NOMO-1 (cell line): ENCODE measurements around the gene NPAS3.

Experiments
- DNase-seq, 2 experiments: peaks; one replicate each; lab custom pipeline; 2025; ENCODE audit not compliant: unreplicated experiment in 2 of 2; lab: John Stamatoyannopoulos, UW

The NPAS3 gene

DNA sequence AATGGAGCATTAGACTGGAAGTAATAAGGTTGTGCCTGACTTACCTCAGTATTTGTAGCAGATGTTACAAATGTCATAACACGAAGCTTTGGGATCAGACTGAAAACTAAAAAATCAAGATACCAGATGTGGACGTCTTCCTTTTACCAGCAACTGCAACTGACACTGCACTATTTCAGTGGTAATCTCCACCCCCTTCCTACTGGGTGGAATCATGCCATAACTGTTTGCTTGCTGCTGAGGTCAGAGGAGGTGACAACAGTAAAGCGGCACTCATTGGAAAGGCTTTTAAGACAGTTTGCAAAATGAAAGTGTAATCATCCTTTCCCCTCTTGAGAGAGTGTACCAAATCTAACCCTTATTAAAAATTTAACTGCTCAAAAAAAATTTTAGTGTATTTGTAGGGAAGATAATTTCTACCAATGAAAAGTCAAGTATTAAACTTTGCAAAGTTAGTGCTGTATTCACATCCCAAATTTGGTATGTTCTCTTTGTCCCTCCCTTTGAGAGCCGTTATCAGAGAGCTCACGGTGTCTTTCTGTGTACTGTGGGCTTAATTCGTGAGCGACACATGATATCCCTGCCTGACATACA is 420.7 kb downstream of the NPAS3 start:
- DNase-seq, result no peak

DNA sequence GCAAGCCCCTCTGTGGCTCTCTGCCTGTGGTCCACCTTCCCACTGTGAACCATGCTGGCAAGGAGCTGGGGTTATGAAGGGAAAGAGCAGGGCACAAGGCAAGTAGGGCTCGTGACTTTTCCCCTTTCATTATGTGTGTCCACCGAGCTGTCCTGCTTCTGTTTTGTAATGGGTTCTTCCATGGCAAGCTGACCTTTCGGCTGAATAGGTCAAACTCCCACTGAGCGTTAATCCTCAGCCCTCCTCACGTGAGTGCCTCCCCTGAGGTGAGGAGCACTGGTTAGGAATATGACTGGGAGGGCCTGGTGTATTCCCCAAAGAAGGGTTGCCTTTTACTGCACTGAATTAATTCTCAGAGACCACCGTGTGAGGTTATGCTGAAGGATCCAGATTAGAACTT is 424.3 kb downstream of the NPAS3 start:
- DNase-seq, result no peak

- DNase-seq, result no peak
These were observed 425.0 kb downstream of the NPAS3 start for GRCh38 chr14:33363682-33364081.

DNA sequence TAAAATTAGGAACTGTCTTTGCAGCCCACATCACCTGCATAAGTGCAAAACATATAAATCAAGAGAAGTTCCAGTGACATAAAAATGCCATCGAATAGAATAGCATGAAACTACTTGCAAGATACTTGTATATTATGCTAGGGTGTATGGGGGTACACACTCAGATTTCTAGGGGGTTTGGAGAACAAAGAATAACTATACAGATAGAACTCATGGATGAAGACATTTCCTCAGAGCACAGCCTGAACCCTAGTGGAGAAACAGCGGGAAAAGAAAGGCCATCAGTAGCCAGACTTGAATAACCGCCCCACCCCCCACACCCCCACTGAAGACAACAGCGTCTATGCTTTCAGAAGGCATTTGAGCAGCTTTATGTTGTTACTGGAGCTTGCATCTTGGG is 425.8 kb downstream of the NPAS3 start:
- no peak for DNase-seq

GRCh38 chr14:33369041-33369440 is 430.4 kb downstream of the NPAS3 start:
- no peak for DNase-seq

DNA sequence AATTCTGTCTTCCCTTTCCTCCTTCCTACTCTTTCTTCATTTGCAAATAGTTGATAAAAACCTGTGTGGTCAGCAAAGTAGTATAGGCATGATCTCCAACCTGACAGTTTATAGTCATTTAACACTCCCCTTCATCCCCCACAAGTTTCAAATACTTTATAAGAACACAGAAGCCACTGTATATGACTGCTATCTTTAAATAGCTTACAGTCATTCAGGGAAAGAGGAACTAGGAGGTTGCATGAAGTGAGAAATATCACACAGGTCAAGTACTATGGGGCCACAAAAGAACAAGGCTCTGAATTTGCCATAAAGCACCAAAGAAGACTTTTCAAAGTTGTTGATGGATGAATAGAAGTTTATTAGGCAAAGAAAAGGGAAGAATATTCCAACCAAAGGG is 431.3 kb downstream of the NPAS3 start:
- DNase-seq, result no peak

DNA sequence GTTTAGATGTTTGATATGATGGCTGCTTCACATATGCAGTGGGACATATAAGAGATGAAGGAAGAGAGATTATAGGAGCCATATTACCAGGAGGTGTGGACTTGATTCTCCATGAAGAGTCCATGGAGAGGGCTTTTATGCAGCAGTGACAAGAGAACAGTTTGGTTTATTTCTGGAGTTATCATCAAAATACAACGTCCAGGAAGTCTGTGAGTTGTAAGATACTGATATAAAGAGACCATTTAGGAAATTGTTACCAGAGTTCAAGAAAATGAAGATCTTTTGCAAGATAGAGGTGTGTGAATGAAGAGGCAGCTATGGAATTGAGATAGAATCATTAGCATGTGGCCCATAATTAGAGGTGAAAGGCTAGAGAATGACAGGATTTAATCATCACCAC is 431.7 kb downstream of the NPAS3 start:
- no peak for DNase-seq

DNA sequence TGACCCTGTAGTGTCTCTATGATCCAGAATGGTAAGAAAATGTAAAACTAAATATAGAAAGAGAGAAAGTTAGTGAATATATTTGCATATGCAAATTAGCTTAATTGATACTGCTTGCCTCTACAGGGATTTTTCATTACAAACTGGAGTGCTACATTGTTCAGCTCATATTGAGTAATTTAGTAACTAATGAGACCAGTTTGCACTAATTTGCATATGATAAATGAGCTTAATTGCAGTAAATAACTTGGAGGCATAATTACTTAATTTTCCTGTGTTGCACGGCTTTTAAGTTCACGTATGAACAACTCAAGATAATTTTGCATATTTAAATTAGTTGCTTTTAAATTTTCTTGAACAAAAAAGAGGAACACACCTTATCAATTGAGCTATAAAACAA is 436.5 kb downstream of the NPAS3 start:
- no peak for DNase-seq

- DNase-seq, result no peak
These were observed 437.1 kb downstream of the NPAS3 start for GRCh38 chr14:33375786-33376185.

DNA sequence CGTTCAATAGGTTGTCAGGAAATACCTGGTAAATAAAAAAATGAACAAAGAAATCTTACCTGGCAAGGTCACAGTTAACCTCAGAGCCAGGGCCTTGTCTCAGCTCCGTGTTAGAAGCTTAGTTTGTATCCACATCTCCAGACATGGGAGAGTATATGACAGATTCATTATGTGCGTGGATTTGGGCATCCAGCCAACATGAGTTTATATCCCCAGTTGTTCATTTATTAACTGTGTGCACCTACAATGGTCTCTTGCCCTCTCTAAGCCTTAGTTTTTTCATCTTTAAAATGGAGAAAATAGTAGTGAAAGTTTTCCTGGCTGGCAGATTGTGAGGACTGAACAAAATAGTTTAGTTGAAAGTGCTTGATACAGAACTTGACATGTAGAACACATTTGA is 437.8 kb downstream of the NPAS3 start:
- no peak for DNase-seq

GRCh38 chr14:33377596-33378390 is 439.1 kb downstream of the NPAS3 start:
- DNase-seq, result no peak

GRCh38 chr14:33381717-33382116 is 443.0 kb downstream of the NPAS3 start:
- DNase-seq, result no peak

DNA sequence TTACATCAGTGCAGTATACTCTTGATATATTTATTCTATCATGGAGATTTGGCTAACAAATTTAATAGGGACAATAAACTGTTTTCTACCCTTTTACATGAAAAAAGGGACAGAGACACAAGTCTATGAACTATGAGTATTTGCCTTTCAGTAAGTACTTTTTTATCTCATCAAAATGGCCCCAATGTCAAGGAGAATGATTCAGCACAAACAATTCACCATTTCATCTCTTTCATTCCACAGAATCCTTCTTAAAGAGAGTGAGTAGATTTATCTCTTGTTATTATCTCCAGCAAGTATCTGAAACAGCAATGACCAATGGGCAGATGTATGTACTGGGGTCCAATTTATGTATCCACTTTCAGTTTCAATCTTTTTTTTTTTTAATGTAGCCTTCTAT is 447.5 kb downstream of the NPAS3 start:
- no peak for DNase-seq

DNA sequence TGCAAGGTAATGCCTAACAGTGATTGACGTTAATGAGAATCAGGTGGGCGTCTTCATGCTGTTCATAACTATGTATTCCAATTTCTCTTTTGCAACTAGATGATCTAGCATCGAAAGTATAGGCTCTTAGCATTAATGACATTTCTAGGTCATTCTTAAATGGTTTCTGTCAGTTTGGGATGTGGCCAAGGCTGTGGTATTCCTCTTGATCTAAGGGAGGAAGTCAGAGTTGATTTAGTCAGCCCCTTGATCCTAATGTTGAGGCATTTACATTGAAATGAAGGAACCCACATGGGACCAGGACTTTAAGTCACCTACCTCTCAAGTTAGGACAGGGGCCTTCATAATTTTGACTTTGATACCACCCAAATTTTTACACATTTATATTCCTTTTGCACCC is 448.1 kb downstream of the NPAS3 start:
- DNase-seq, result no peak

DNA sequence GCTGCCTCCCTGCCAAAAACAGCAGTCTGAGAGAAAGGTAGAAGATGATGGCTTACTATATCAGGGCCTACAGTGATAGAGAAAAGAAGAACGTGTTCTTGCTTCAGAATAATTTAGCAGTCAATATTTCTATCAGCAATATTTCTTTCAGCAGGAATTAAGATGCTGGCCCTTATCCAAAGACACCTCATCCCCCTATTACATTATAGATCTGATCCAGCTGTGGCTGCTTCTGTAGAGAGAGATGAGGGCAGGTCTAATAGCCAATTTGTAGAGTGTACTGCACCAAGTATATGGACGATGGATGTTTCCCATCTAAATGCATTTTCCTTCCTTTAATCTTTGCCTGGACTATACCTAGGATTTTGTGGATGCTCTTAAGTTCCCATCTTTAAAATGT is 451.7 kb downstream of the NPAS3 start:
- no peak for DNase-seq

DNA sequence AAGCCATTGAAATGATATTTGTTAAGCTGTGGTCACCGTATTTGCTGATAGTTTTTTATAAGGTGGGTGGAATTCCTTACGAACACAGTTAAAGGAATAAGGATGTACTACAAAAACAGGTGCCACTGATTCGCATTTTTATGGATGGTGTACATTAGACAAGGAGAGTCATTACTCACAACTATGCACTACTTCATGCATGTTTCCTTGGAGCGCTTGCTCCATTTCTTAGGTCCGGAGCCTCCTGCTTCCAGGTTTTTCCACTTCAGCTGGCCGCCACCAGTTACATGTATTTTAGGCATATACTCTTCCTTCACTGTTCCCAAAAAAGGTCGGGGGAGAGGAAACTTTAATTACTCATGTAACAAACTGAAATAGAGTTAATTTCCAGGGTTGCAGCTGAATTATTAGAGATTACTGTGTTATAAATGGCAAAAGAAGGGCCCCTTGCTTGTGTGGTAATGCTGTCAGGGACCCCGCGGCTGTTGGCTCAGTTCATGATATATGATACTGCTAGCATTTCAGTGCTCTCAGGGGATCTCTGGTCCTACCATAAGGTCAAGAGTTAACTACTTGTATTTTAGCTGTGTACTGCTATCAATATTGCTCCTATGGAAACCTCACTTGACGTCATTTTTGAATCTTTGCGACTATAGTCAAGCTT is 454.7 kb downstream of the NPAS3 start:
- no peak for DNase-seq

DNA sequence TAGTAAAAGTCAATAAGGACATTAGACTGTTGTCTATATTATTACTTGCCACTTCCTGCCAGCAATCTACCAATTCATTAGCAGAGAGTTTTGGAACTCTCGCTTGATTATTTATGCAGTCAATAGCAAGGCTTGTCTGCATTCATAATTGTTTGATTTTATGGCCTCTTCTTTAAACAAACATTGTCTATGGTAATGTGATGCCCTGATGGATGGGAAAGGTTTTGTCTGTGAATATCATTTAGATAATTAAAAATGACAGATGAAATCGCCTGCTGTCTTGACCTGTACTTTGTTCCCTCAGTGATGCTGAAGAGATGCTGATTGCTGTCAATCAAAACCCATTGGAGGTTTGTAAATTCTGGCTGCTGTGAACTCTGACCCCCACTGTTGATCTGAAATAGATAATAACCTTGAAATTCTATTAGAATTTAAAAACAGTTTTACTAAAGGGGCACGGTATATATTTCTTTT is 455.3 kb downstream of the NPAS3 start:
- DNase-seq, result no peak

GRCh38 chr14:33401311-33401710 is 462.6 kb downstream of the NPAS3 start:
- no peak for DNase-seq

DNA sequence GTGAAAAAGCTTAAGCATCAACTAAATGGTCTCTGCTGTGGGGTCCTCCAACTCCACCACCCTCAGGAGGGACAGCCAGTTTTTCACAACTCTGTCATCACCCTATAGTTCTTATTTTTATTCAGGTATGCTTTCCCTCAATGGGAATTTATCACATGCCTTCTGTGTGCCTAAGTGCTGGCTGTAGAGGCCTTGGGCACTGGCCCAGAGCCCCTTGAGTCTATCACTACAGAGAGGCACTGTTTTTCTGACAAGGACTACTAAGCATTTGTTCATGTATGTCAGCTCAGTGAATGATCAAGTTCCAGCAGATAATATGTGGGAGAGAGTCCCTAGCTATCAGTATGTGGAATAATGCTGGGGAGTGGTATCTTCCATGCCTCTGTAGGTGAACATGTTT is 463.9 kb downstream of the NPAS3 start:
- DNase-seq, result no peak

DNA sequence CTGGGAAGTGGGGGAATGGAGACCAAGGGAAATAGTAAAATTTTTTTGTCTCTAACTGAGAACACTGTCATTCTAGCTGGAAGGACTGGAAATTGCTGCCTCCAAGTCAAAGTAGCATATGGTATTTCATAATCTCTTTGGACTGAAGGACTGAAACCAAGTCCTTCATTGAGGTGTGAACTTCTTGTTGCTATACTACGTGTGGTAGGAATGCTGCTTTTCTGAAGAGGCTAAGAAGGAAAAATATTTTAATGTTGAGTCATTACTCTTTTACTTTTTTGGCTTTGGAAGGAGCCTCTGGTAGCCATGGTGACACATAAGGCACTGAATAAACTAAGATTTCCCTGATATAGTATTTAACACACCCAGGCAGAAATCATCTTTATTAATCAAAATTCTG is 465.4 kb downstream of the NPAS3 start:
- DNase-seq, result no peak

DNA sequence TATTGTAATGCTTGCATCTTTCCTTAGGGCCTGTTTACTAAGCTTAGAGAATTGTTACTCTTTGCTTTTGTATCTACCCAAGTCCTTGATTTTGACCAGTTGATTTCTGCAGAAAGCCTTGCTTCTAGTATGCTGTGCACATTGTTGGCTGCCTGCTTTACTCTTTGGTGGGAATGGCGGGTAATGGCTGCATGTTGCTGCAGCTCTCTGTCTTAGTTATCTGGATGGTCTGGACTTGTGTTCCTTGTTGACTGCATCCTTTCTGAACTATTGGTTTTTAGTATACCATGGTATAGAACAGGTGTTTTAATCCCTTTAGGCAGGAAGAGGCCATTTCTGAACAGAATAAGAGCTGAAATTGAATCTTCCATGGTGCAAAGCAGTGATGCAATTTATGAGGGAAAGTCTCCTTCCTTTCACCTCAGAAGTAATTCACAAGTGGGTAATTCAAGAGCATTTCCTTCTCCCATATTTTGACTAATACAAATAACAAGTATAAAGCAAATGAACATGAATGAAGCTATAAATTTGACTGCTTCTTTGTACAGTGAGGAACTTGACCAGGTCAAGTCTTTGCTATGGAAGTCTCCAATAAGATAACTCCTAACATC is 466.4 kb downstream of the NPAS3 start:
- no peak for DNase-seq

- no peak for DNase-seq
These were observed 468.1 kb downstream of the NPAS3 start for GRCh38 chr14:33406766-33407165.
